ENCODE data around the gene SRGAP1. TPM values are rescaled to one million over a fixed set of nuclear protein-coding genes. Genes with fewer than 3 reads are reported as not detected.

SRGAP1 gene
- total RNA-seq, 1 donor, result 26.1 TPM

DNA sequence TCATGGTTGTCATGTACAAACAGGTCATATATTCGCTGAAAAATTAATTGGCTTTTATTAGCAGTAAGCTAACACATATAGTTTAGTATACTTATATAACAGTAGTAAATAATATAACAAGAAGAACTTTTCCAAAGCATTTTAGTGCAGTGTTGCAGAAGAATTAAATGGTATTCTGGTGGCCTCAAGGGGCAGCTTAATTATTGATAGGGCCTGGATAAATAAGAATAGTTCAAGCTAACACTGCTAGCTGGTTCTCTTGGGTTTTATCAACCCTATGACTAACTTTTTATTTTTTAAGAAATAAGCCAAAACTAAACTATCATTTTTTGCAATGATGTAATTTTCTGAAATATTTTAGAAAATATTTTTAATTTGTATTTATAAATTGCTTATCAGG is 152.1 kb downstream of the SRGAP1 start:
- Histone ChIP-seq H3K27me3 (ENCODE audit: insufficient read depth, low read length) (no peaks in the 10 kb centered on the region), H3K4me1 (ENCODE audit: insufficient read depth, low read length) (peaks cover 9% of the 10 kb centered on the region), H3K27ac (ENCODE audit: low read depth, low read length) (no peak overlapping the region), H3K79me2 (ENCODE audit: insufficient read depth, low read length) (peaks cover 35% of the 10 kb centered on the region), H3K36me3 (ENCODE audit: insufficient read depth, low read length) (peaks cover 3% of the 10 kb centered on the region), H3K4me3 (ENCODE audit: insufficient read depth, low read length) (no peak overlapping the region), H3K4me2 (ENCODE audit: insufficient read depth, low read length) (no peak overlapping the region), H3K9me3 (ENCODE audit: low read depth, low read length) (no peaks in the 10 kb centered on the region), H2AFZ (ENCODE audit: low read length) (no peak overlapping the region), H4K20me1 (ENCODE audit: insufficient read depth, low read length) (no peaks in the 10 kb centered on the region)
- TF ChIP-seq CTCF (IDR thresholded peaks at IDR 0.05; ENCODE audit: extremely low read depth, low read depth, low read length), result no peak
- no peak for DNase-seq (ENCODE audit: insufficient read length, low spot score, missing footprints)

GRCh38 chr12:63997198-63997597 is 152.7 kb downstream of the SRGAP1 start:
- Histone ChIP-seq H3K4me2 (ENCODE audit: insufficient read depth, low read length) (no peak overlapping the region), H3K36me3 (ENCODE audit: insufficient read depth, low read length) (no peaks in the 10 kb centered on the region), H3K79me2 (ENCODE audit: insufficient read depth, low read length) (peaks cover 35% of the 10 kb centered on the region), H3K4me3 (ENCODE audit: insufficient read depth, low read length) (no peak overlapping the region), H3K4me1 (ENCODE audit: insufficient read depth, low read length) (peaks cover 7% of the 10 kb centered on the region), H4K20me1 (ENCODE audit: insufficient read depth, low read length) (no peaks in the 10 kb centered on the region), H3K27me3 (ENCODE audit: insufficient read depth, low read length) (no peaks in the 10 kb centered on the region), H3K27ac (ENCODE audit: low read depth, low read length) (no peak overlapping the region), H2AFZ (ENCODE audit: low read length) (no peak overlapping the region), H3K9me3 (ENCODE audit: low read depth, low read length) (no peaks in the 10 kb centered on the region)
- no peak for TF ChIP-seq CTCF (IDR thresholded peaks at IDR 0.05; ENCODE audit: extremely low read depth, low read depth, low read length)
- DNase-seq (ENCODE audit: insufficient read length, low spot score, missing footprints), result no peak

DNA sequence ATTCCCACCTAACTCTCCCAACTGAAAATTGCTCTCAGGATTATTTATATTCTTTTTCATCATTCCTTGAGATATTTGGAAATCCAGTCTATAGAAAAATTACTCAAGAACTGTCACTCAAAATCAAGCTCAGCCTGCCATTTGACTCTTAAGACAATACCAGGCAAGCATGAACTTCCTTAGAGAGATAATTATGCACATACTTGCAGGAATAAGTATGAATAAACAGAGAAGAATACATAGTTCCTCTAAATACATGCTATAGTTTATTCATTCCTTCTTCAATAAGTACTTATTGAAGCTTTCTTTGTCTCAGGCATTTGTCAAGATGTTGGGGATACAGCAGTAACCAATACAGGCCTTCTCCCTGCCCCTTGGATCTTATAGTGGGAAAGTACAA is 154.1 kb downstream of the SRGAP1 start:
- no peak for TF ChIP-seq CTCF (IDR thresholded peaks at IDR 0.05; ENCODE audit: extremely low read depth, low read depth, low read length)
- no peaks in the 10 kb centered on the region for H3K36me3 ChIP-seq (ENCODE audit: insufficient read depth, low read length)
- H2AFZ ChIP-seq (ENCODE audit: low read length), result no peak overlapping the region
- H4K20me1 ChIP-seq (ENCODE audit: insufficient read depth, low read length), result no peaks in the 10 kb centered on the region
- no peaks in the 10 kb centered on the region for H3K27me3 ChIP-seq (ENCODE audit: insufficient read depth, low read length)
- H3K4me3 ChIP-seq (ENCODE audit: insufficient read depth, low read length), result no peak overlapping the region
- peaks cover 6% of the 10 kb centered on the region for H3K4me1 ChIP-seq (ENCODE audit: insufficient read depth, low read length)
- no peak for DNase-seq (ENCODE audit: insufficient read length, low spot score, missing footprints)
- H3K27ac ChIP-seq (ENCODE audit: low read depth, low read length), result no peak overlapping the region
- H3K79me2 ChIP-seq (ENCODE audit: insufficient read depth, low read length), result peaks cover 31% of the 10 kb centered on the region
- H3K9me3 ChIP-seq (ENCODE audit: low read depth, low read length), result no peaks in the 10 kb centered on the region
- H3K4me2 ChIP-seq (ENCODE audit: insufficient read depth, low read length), result no peak overlapping the region

DNA sequence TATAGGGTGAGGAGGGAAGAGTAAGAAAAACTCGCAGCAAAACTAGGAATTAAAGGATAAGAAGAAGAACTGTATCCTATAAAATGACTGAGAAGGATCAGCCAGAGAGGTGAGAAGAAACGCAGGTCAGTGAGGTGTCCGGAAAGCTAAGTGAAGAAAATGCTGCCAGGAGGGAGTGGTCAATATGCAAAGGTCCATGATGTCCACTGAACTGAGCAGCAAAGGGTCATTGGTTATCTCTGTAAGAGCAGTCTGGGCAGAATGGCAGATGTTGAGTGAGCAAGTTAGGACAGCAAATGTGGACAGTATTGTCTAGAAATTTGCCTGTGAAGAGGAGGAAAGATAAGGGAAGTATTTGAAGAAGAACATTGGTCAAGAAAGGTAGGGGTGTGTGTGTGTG is 155.4 kb downstream of the SRGAP1 start:
- no peak overlapping the region for H2AFZ ChIP-seq (ENCODE audit: low read length)
- peaks cover 6% of the 10 kb centered on the region for H3K4me1 ChIP-seq (ENCODE audit: insufficient read depth, low read length)
- no peak overlapping the region for H3K4me2 ChIP-seq (ENCODE audit: insufficient read depth, low read length)
- no peak for TF ChIP-seq CTCF (IDR thresholded peaks at IDR 0.05; ENCODE audit: extremely low read depth, low read depth, low read length)
- peaks cover 28% of the 10 kb centered on the region for H3K79me2 ChIP-seq (ENCODE audit: insufficient read depth, low read length)
- H3K27me3 ChIP-seq (ENCODE audit: insufficient read depth, low read length), result no peaks in the 10 kb centered on the region
- H4K20me1 ChIP-seq (ENCODE audit: insufficient read depth, low read length), result no peaks in the 10 kb centered on the region
- H3K4me3 ChIP-seq (ENCODE audit: insufficient read depth, low read length), result no peak overlapping the region
- no peak for DNase-seq (ENCODE audit: insufficient read length, low spot score, missing footprints)
- no peak overlapping the region for H3K27ac ChIP-seq (ENCODE audit: low read depth, low read length)
- no peaks in the 10 kb centered on the region for H3K9me3 ChIP-seq (ENCODE audit: low read depth, low read length)
- peaks cover 3% of the 10 kb centered on the region for H3K36me3 ChIP-seq (ENCODE audit: insufficient read depth, low read length)
